ENCODE measurements around the gene RNF227.

RNF227 gene

DNA sequence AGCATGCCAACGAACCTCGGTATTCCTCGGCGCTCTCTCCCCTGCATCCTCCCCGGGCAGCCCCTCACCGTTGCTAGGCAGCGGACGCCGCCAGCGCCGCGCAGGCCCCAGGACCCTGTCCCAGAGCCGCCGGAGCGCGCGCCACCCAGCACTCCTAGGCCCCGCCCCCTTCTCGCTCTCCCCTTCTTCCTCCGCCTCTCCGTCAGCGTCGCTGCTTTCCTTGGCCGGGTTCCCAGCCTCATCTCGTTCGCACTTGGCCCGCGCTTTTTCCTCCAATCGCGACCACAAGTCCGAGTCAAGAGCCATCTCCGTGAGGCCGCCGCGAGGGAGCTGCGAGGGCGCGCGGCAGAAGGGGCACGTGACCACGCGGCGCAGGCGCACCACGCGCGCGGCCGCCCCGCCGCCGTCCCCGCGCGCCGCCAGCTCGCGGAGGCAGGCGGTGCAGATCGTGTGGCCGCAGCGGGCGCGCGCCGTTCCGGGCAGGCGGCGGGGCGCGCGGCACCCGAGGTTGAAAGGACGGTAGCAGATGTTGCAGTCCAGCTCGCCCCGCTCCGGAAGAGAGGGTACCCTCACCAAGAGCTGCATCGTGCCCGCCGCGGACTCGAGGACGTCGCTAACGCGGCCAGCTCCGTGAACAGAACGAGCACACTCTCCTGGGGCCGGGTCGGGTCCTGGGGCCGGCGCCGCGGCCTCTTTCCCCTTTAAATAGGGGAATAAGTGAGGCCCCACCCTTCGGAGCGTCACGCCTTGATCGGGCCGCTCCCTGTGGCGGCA is at the start of gene RNF227:
Gene RNF227, minus strand, starts transcription at position 679 of the 774 bp plus-strand sequence. Its CDS starts 94 bp downstream, at position 585.
- TF ChIP-seq CTCF (IDR thresholded peaks at IDR 0.05) = no peak

GRCh38 chr17:7961421-7961820 is 45.3 kb upstream of the RNF227 start:
- no peak for TF ChIP-seq CTCF (IDR thresholded peaks at IDR 0.05)

DNA sequence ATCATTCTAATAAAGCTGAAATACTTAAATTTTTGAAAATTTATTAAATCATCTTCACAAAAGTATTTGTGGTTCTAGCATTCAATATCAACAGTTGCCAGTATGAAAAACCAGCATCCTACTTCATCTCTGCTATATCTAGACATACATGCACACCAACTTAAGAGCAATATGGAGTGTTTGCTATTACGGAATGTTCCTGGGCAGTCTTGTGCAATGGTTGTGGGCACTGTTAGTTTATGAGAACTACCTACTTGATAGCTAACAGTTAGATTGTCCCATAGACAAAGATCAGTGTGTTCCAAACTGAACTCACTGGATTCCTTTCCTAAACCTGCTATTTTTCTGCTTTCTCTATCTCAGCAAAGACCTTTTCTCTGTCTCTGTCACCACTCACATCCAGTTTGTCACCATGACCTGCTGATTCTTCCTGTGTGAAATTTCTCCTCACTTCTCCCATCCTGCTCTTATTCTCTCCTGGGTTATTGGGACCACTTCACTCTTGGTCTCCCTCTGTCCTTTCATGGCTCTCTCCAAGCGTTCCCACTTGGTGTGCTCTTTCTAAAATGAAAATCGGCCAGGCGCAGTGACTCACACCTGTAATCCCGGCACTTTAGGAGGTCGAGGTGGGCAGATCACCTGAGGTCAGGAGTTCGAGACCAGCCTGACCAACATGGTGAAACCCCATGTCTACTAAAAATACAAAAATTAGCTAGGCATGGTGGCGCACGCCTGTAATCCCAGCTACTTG is 43.6 kb upstream of the RNF227 start:
- no peak for TF ChIP-seq CTCF (IDR thresholded peaks at IDR 0.05)

DNA sequence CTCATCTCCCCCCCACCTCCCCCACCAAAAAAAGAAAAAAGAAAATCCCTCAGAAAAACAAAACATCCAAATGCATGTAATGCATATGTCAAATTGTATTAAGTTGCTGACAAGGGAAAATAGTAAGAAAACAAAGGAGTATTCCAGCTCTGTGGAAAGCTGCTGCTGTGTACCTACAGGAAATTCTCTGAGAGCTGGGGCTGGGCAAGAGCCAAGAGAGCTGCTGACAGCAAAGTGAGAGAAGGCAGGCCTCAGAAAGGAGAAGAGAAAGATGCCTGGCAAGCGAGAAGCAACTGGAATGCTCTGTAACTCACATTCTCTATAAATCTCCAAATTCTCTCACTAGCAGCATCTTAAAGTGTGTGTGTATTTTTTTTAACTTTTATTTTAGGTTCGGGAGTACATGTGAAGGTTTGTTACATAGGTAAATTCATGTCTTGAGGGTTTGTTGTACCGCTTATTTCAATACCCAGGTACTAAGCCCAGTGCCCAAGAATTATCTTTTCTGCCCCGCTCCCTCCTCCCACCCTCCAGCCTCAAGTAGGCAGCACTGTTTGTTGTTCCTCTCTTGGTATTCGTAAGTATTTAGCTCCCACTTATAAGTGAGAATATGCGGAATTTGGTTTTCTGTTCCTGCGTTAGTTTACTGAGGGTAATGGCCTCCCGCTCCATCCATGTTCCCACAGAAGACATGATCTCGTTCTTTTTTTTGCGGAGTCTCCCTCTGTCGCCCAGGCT is 40.3 kb upstream of the RNF227 start:
- TF ChIP-seq CTCF (IDR thresholded peaks at IDR 0.05) = no peak

DNA sequence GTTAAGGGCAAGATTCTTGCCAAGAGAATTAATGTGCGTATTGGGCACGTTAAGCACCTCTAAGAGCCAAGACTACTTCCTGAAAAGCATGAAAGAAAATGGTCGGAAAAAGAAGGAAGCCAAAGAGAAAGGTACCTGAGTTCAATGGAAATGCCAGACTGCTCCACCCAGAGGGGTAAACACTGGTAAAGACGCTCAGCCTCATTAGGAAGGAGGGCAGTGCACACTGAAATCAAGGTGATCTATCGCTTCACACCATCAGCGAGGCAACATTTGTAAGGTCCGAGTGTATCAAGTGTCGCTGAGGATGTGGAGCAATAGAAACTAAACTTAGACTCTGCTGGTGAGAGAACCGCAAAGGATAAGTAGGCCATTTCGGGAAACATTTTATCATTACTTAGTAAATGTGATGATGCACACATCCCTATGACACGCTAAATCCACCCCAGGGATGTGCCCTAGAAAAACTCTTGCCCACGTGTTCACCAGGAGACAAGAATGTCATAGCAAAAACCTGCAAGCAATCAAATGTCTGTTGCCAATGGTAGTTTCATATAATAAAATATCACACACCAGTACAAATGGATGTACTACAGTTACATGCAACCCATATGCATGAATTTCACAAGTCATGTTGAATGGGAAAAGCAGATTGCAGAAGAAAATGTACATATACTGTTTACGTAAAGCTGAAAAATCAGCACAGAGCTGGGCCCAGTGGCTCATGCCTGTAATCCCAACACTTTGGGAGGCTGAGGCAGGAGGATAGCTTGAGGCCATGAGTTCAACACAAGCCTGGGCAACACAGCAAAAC is 39.5 kb upstream of the RNF227 start:
- no peak for TF ChIP-seq CTCF (IDR thresholded peaks at IDR 0.05)

GRCh38 chr17:7951143-7951792 is 35.2 kb upstream of the RNF227 start:
- no peak for TF ChIP-seq CTCF (IDR thresholded peaks at IDR 0.05)

All from LNCAP (cell line).